HepG2 (cell line): ENCODE measurements around the gene CSNK1D. TPM values are rescaled to one million over a fixed set of nuclear protein-coding genes. Genes with fewer than 3 reads are reported as not detected.

Source experiments
- ARNTL ChIP-seq: sonication (generic); formaldehyde crosslinking; IDR thresholded peaks from 2 replicates; pipeline ENCODE4 v1.4.0; 2020; ENCODE audit warnings: mild to moderate bottlenecking, missing genetic modification reagents
- BCL6 ChIP-seq: IDR thresholded peaks from 2 replicates; pipeline ENCODE4 v1.6.1; 2016; ENCODE audit warnings: missing genetic modification reagents, missing compliant biosample characterization
- CBX5 ChIP-seq: sonication (generic); formaldehyde crosslinking; IDR thresholded peaks from 2 replicates; pipeline ENCODE4 v1.4.0; 2020; ENCODE audit warnings: missing genetic modification reagents, borderline replicate concordance
- EP300 ChIP-seq, 3 experiments: sonication (generic) in 1 of 3; formaldehyde crosslinking in 1 of 3; IDR thresholded peaks; 2 replicates each; pipeline versions ENCODE4 v1.5.1 to v1.6.1; 2011 to 2020; ENCODE audit warnings: low read depth in 2 of 3, low read length in 2 of 3, borderline replicate concordance in 1 of 3, improper control_type of control experiment in 1 of 3, mild to moderate bottlenecking in 1 of 3, missing genetic modification reagents in 1 of 3, moderate library complexity in 1 of 3
- FOXJ3 ChIP-seq: sonication (generic); formaldehyde crosslinking; IDR thresholded peaks from 2 replicates; pipeline ENCODE4 v1.4.0; 2020; ENCODE audit warnings: missing genetic modification reagents, mild to moderate bottlenecking, borderline replicate concordance
- GZF1 ChIP-seq: sonication (generic); formaldehyde crosslinking; IDR thresholded peaks from 2 replicates; pipeline ENCODE4 v1.5.1; 2020; ENCODE audit warnings: mild to moderate bottlenecking, missing genetic modification reagents
- HIVEP1 ChIP-seq: sonication (generic); formaldehyde crosslinking; IDR thresholded peaks from 2 replicates; pipeline ENCODE4 v1.4.0; 2020; ENCODE audit warnings: mild to moderate bottlenecking, missing genetic modification reagents
- NKX3-1 ChIP-seq: sonication (generic); formaldehyde crosslinking; IDR thresholded peaks from 2 replicates; pipeline ENCODE4 v1.5.0; 2020; ENCODE audit warnings: missing genetic modification reagents
- PRPF4 ChIP-seq: fragments of 200-400 bp; formaldehyde crosslinking; IDR thresholded peaks from 2 replicates; pipeline ENCODE4 v1.6.1; 2016; ENCODE audit warnings: low read length, low read depth; ENCODE audit not compliant: poor library complexity, severe bottlenecking
- SALL2 ChIP-seq: sonication (generic); formaldehyde crosslinking; IDR thresholded peaks from 2 replicates; pipeline ENCODE4 v1.8.1; 2023; ENCODE audit warnings: mild to moderate bottlenecking, missing genetic modification reagents, inconsistent platforms
- SIX1 ChIP-seq: sonication (generic); formaldehyde crosslinking; IDR thresholded peaks from 2 replicates; pipeline ENCODE4 v1.4.0; 2020; ENCODE audit warnings: missing genetic modification reagents, borderline replicate concordance
- SMARCC2 ChIP-seq: fragments of 450-650 bp; IDR thresholded peaks from 2 replicates; pipeline ENCODE4 v1.6.1; 2017; ENCODE audit warnings: antibody characterized with exemption, mild to moderate bottlenecking
- SYNCRIP ChIP-seq: fragments of 200-400 bp; formaldehyde crosslinking; IDR thresholded peaks from 2 replicates; pipeline ENCODE4 v1.6.1; 2018; ENCODE audit warnings: mild to moderate bottlenecking, low read depth, low read length; ENCODE audit not compliant: insufficient read depth
- TEAD2 ChIP-seq: sonication (generic); formaldehyde crosslinking; IDR thresholded peaks from 2 replicates; pipeline ENCODE4 v1.9.0; 2021; ENCODE audit warnings: missing genetic modification reagents
- XRCC5 ChIP-seq: fragments of 200-400 bp; formaldehyde crosslinking; optimal IDR thresholded peaks from 2 replicates; pipeline ENCODE3; 2017; ENCODE audit warnings: mild to moderate bottlenecking, low read length
- ZKSCAN5 ChIP-seq: sonication (generic); formaldehyde crosslinking; IDR thresholded peaks from 2 replicates; pipeline ENCODE4 v1.5.1; 2020; ENCODE audit warnings: mild to moderate bottlenecking, missing genetic modification reagents
- ZNF3 ChIP-seq: IDR thresholded peaks from 2 replicates; pipeline ENCODE4 v1.7.0; 2017; ENCODE audit warnings: inconsistent platforms
- ZNF451 ChIP-seq: sonication (generic); formaldehyde crosslinking; IDR thresholded peaks from 2 replicates; pipeline ENCODE4 v1.5.0; 2020; ENCODE audit warnings: mild to moderate bottlenecking, missing genetic modification reagents
- ZNF607 ChIP-seq: sonication (generic); formaldehyde crosslinking; IDR thresholded peaks from 2 replicates; pipeline ENCODE4 v1.5.1; 2020; ENCODE audit warnings: missing genetic modification reagents, mild to moderate bottlenecking, borderline replicate concordance
- polyA plus RNA-seq, 8 experiments: library from polyadenylated mRNA; depleted of rRNA in 3 of 8; stranded (reverse) in 7 of 8; unstranded in 1 of 8; fragments of >200 nt; fragmentation: Illumina TruSeq in 4 of 8; extraction: Trizol in 4 of 8; gene quantifications; 2 replicates each; pipeline versions ENCODE4 v1.2.1 to v1.2.3, GENCODE V29; 2011 to 2016; ENCODE audit warnings: low read depth in 4 of 8, missing spikeins in 1 of 8, mixed read lengths in 1 of 8; ENCODE audit not compliant: insufficient read depth in 1 of 8
- total RNA-seq, 5 experiments: library from RNA; depleted of rRNA; stranded (reverse); fragments of >200 nt; fragmentation: Illumina TruSeq; extraction: Trizol; gene quantifications; 2 replicates each; pipeline ENCODE4 v1.2.3, GENCODE V29; 2016; ENCODE audit warnings: low read depth in 1 of 5
- TF ChIP-seq, protein P1 (sequence below): sonication (generic); IDR thresholded peaks from 2 replicates; pipeline ENCODE4 v1.6.1; 2016; ENCODE audit warnings: low read depth, borderline replicate concordance
- TF ChIP-seq, protein P2 (sequence below): sonication (generic); formaldehyde crosslinking; IDR thresholded peaks from 2 replicates; pipeline ENCODE4 v1.4.0; 2020; ENCODE audit warnings: missing genetic modification reagents
- TF ChIP-seq, protein P3 (sequence below): sonication (generic); formaldehyde crosslinking; IDR thresholded peaks from 2 replicates; pipeline ENCODE4 v1.8.0; 2022; ENCODE audit warnings: missing genetic modification reagents, low read depth, mild to moderate bottlenecking, borderline replicate concordance
- TF ChIP-seq, protein P4 (sequence below): sonication (generic); formaldehyde crosslinking; IDR thresholded peaks from 2 replicates; pipeline ENCODE4 v1.9.0; 2021; ENCODE audit warnings: missing genetic modification reagents, borderline replicate concordance
- TF ChIP-seq, protein P5 (sequence below): sonication (generic); formaldehyde crosslinking; conservative IDR thresholded peaks from 2 replicates; pipeline ENCODE4 v1.8.0; 2022; ENCODE audit warnings: low read depth, missing genetic modification reagents

CSNK1D gene
- total and polyA plus RNA-seq, 2 of the 13 experiments (the other 11 are each of a cell fraction or from before 2014, with no cell fraction given), result 31.5 to 128 TPM

DNA sequence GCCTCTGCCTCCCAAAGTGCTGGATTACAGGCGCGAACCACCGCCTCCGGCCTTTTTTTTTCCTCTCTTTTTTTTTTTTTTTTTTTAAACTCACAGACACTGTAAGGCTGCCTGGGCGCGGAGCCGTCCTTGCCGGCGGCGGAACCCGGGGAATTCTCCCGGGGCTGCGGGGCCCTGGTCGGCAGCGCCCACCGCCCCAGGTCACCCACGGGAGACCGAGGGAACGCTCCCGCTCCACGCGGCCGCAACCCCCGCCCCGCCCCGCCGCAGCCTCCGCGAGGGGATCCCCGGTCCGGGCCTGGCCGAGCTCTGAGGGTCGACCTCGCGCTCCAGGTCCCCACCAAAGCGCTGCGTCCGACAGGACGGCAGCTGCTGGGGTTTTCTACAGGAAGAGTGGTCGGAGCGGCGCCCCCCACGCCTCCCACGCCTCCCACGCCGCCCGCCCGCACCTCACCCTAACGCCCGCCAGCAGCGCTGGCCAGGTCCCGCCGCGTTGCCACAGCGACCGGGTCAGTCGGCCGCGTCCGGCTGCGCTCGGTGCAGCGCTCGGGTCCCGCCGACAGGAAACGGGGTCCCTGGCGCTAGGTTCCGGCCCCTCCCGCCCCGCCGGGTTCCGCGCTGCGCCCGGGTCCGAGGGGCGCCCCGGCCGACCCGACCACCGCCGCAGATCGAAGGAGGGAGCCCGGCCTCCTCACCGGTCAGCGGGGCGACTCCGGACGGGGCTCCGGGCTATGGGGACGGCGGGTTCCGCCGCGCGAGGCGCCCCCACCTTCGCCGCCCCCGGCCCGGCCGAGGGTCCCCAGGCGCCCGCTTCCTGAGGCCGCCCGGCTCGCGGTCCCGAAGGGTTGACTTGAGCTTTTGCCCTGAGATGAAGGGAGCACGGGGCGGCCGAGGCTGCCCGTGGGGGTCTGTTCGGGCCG is 60.9 kb downstream of the CSNK1D start, which contains the start of gene CCDC57 (continued):
- TF ChIP-seq, protein P1, sequence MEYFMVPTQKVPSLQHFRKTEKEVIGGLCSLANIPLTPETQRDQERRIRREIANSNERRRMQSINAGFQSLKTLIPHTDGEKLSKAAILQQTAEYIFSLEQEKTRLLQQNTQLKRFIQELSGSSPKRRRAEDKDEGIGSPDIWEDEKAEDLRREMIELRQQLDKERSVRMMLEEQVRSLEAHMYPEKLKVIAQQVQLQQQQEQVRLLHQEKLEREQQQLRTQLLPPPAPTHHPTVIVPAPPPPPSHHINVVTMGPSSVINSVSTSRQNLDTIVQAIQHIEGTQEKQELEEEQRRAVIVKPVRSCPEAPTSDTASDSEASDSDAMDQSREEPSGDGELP, result peak; percentile 64; the same call in 1 of the 2 replicates
- TF ChIP-seq BCL6 (CRISPR knock-in tag) (peak; percentile 29; the same call in 1 of the 2 replicates), GZF1 (CRISPR knock-in tag) (peak; percentile 81), TEAD2 (CRISPR knock-in tag) (no peak), SIX1 (CRISPR knock-in tag) (no peak), ZKSCAN5 (CRISPR knock-in tag) (no peak), FOXJ3 (CRISPR knock-in tag) (no peak), CBX5 (CRISPR knock-in tag) (no peak), NKX3-1 (CRISPR knock-in tag) (no peak), PRPF4 (no peak), EP300 (IDR thresholded peaks at IDR 0.05; ENCODE audit: low read depth in 2 of 2, low read length in 2 of 2) (peak; percentile 20 to 23; a peak in 2 of 4 replicates), EP300 (CRISPR knock-in tag; IDR thresholded peaks at IDR 0.05; ENCODE audit: borderline replicate concordance) (no peak), ZNF607 (no peak; the same call in 1 of the 2 replicates), SMARCC2 (no peak), SALL2 (CRISPR knock-in tag) (peak; percentile 96; the same call in 1 of the 2 replicates), ARNTL (CRISPR knock-in tag) (peak; percentile 65; the same call in 1 of the 2 replicates), XRCC5 (peak; percentile 96), ZNF3 (CRISPR knock-in tag) (no peak), HIVEP1 (CRISPR knock-in tag) (no peak), ZNF451 (CRISPR knock-in tag) (peak; percentile 60; the same call in 1 of the 2 replicates), SYNCRIP (no peak)
- TF ChIP-seq, protein P2, sequence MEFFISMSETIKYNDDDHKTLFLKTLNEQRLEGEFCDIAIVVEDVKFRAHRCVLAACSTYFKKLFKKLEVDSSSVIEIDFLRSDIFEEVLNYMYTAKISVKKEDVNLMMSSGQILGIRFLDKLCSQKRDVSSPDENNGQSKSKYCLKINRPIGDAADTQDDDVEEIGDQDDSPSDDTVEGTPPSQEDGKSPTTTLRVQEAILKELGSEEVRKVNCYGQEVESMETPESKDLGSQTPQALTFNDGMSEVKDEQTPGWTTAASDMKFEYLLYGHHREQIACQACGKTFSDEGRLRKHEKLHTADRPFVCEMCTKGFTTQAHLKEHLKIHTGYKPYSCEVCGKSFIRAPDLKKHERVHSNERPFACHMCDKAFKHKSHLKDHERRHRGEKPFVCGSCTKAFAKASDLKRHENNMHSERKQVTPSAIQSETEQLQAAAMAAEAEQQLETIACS, result no peak
- TF ChIP-seq, protein P3, sequence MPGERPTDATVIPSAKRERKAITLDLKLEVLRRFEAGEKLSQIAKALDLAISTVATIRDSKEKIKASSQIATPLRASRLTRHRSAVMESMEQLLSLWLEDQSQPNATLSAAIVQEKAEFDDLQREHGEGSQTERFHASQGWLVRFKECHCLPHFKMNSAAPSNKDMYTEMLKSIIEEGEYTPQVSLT (CRISPR knock-in tag), result no peak; the same call in 1 of the 2 replicates
- TF ChIP-seq, protein P4, sequence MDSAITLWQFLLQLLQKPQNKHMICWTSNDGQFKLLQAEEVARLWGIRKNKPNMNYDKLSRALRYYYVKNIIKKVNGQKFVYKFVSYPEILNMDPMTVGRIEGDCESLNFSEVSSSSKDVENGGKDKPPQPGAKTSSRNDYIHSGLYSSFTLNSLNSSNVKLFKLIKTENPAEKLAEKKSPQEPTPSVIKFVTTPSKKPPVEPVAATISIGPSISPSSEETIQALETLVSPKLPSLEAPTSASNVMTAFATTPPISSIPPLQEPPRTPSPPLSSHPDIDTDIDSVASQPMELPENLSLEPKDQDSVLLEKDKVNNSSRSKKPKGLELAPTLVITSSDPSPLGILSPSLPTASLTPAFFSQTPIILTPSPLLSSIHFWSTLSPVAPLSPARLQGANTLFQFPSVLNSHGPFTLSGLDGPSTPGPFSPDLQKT (CRISPR knock-in tag), result no peak
- TF ChIP-seq, protein P5, sequence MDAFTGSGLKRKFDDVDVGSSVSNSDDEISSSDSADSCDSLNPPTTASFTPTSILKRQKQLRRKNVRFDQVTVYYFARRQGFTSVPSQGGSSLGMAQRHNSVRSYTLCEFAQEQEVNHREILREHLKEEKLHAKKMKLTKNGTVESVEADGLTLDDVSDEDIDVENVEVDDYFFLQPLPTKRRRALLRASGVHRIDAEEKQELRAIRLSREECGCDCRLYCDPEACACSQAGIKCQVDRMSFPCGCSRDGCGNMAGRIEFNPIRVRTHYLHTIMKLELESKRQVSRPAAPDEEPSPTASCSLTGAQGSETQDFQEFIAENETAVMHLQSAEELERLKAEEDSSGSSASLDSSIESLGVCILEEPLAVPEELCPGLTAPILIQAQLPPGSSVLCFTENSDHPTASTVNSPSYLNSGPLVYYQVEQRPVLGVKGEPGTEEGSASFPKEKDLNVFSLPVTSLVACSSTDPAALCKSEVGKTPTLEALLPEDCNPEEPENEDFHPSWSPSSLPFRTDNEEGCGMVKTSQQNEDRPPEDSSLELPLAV (CRISPR knock-in tag), result no peak
